Effector CD8-positive, alpha-beta T cell (primary cell): ENCODE data around the gene CD36.
"Not testable (repeated sequence)": the region's sequence is repeated elsewhere in the genome, so short reads cannot be mapped to it uniquely, and the experiment has no call there.

ENCODE experiments used
- DNase-seq: peaks from one replicate; lab custom pipeline; 2025; lab: John Stamatoyannopoulos, UW

CD36 gene

GRCh38 chr7:80653244-80653643, 14.8 kb downstream of the CD36 start:
- DNase-seq: no peak

GRCh38 chr7:80654887-80655340, 16.5 kb downstream of the CD36 start:
- no peak for DNase-seq

GRCh38 chr7:80656029-80656428, 17.6 kb downstream of the CD36 start:
- DNase-seq: no peak

- DNase-seq: no peak
Measured at GRCh38 chr7:80659120-80660055, 20.9 kb downstream of the CD36 start.

GRCh38 chr7:80660939-80661338, 22.5 kb downstream of the CD36 start:
- no peak for DNase-seq

GRCh38 chr7:80661729-80662128, 23.3 kb downstream of the CD36 start:
- DNase-seq: no peak

GRCh38 chr7:80662252-80662651, 23.8 kb downstream of the CD36 start:
- no peak for DNase-seq

- no peak for DNase-seq
Measured at GRCh38 chr7:80665526-80665925, 27.1 kb downstream of the CD36 start.

GRCh38 chr7:80666376-80666775, 27.9 kb downstream of the CD36 start:
- no peak for DNase-seq

- DNase-seq: not testable (repeated sequence)
Measured at GRCh38 chr7:80669367-80669766, 30.9 kb downstream of the CD36 start.

- no peak for DNase-seq
Measured at GRCh38 chr7:80671744-80672143, 33.3 kb downstream of the CD36 start.

GRCh38 chr7:80675090-80675489, 36.6 kb downstream of the CD36 start:
- DNase-seq: no peak

GRCh38 chr7:80676404-80676803, 38.0 kb downstream of the CD36 start:
- no peak for DNase-seq

- DNase-seq: no peak
Measured at GRCh38 chr7:80677629-80678028, 39.2 kb downstream of the CD36 start.

GRCh38 chr7:80678707-80679106, 40.3 kb downstream of the CD36 start:
- DNase-seq: no peak

GRCh38 chr7:80679921-80680907, 41.8 kb downstream of the CD36 start:
- no peak for DNase-seq

GRCh38 chr7:80681272-80681885, 42.9 kb downstream of the CD36 start:
- DNase-seq: no peak

- no peak for DNase-seq
Measured at GRCh38 chr7:80682744-80683143, 44.3 kb downstream of the CD36 start.

GRCh38 chr7:80686576-80686975, 48.1 kb downstream of the CD36 start:
- no peak for DNase-seq

- DNase-seq: no peak
Measured at GRCh38 chr7:80699045-80699638, 60.7 kb downstream of the CD36 start.

GRCh38 chr7:80699721-80700256, 61.3 kb downstream of the CD36 start:
- no peak for DNase-seq
